Measurements from ENCODE around the gene SIL1.

GRCh38 chr5:139141446-139142204 lies 56.5 kb downstream of the SIL1 start:
- TF ChIP-seq EP300 (IDR thresholded peaks at IDR 0.05) (no peak), POLR2A (IDR thresholded peaks at IDR 0.05) (no peak), CTCF (IDR thresholded peaks at IDR 0.05) (no peak), POLR2AphosphoS5 (IDR thresholded peaks at IDR 0.05) (peak; percentile 76)

Measured in gastroesophageal sphincter (tissue), 3 donors.